HepG2 (cell line): ENCODE measurements around the gene TSSK3. TPM values are rescaled to one million over a fixed set of nuclear protein-coding genes. Genes with fewer than 3 reads are reported as not detected.
A peak's percentile ranks its signal among the peaks of the same experiment; 100 is the strongest.

ENCODE experiments used
- EED ChIP-seq: sonication (generic); formaldehyde crosslinking; IDR thresholded peaks from 2 replicates; pipeline ENCODE4 v1.5.0; 2020; ENCODE audit warnings: mild to moderate bottlenecking, missing genetic modification reagents
- FOSL1 ChIP-seq: sonication (generic); formaldehyde crosslinking; IDR thresholded peaks from 2 replicates; pipeline ENCODE4 v1.9.0; 2021; ENCODE audit warnings: missing genetic modification reagents, borderline replicate concordance
- GTF2F1 ChIP-seq: fragments of 150-350 bp; IDR thresholded peaks from 2 replicates; pipeline ENCODE4 v1.6.1; 2014; ENCODE audit warnings: low read length
- PBX3 ChIP-seq: sonication (generic); formaldehyde crosslinking; IDR thresholded peaks from 2 replicates; pipeline ENCODE4 v1.8.1; 2023; ENCODE audit warnings: missing genetic modification reagents, inconsistent platforms, borderline replicate concordance
- PITX1 ChIP-seq: sonication (generic); formaldehyde crosslinking; IDR thresholded peaks from 2 replicates; pipeline ENCODE4 v1.5.1; 2020; ENCODE audit warnings: mild to moderate bottlenecking, missing genetic modification reagents
- PPARG ChIP-seq: conservative IDR thresholded peaks from 2 replicates; pipeline ENCODE4 v1.6.1; 2016; ENCODE audit warnings: missing biosample characterization, missing genetic modification reagents
- RBM39 ChIP-seq: fragments of 200-400 bp; formaldehyde crosslinking; IDR thresholded peaks from one replicate; pipeline ENCODE4 v1.6.1; 2018; ENCODE audit warnings: antibody characterized with exemption, mild to moderate bottlenecking, low read depth, low read length; ENCODE audit not compliant: poor library complexity, severe bottlenecking
- RELA ChIP-seq: sonication (generic); formaldehyde crosslinking; IDR thresholded peaks from 2 replicates; pipeline ENCODE4 v1.4.0; 2020; ENCODE audit warnings: missing genetic modification reagents
- SNAPC4 ChIP-seq: sonication (generic); formaldehyde crosslinking; IDR thresholded peaks from 2 replicates; pipeline ENCODE4 v1.4.0; 2020; ENCODE audit warnings: mild to moderate bottlenecking, missing genetic modification reagents
- SPEN ChIP-seq: sonication (generic); formaldehyde crosslinking; IDR thresholded peaks from 2 replicates; pipeline ENCODE4 v1.5.1; 2020; ENCODE audit warnings: low read depth, mild to moderate bottlenecking, missing genetic modification reagents
- SSRP1 ChIP-seq: IDR thresholded peaks from 2 replicates; pipeline ENCODE4 v1.6.1; 2016; ENCODE audit warnings: control low read depth
- TEF ChIP-seq: sonication (generic); formaldehyde crosslinking; IDR thresholded peaks from 2 replicates; pipeline ENCODE4 v1.5.0; 2020; ENCODE audit warnings: missing genetic modification reagents
- ZBTB25 ChIP-seq: IDR thresholded peaks from 2 replicates; pipeline ENCODE4 v1.6.1; 2018; ENCODE audit warnings: missing genetic modification reagents
- ZHX1 ChIP-seq: sonication (generic); formaldehyde crosslinking; IDR thresholded peaks from 2 replicates; pipeline ENCODE4 v1.8.1; 2022; ENCODE audit warnings: low read depth, mild to moderate bottlenecking, missing genetic modification reagents
- ZMYM2 ChIP-seq: sonication (generic); formaldehyde crosslinking; IDR thresholded peaks from 2 replicates; pipeline ENCODE4 v1.8.0; 2022; ENCODE audit warnings: mild to moderate bottlenecking, missing genetic modification reagents
- ZNF350 ChIP-seq: sonication (generic); formaldehyde crosslinking; IDR thresholded peaks from 2 replicates; pipeline ENCODE4 v1.4.0; 2020; ENCODE audit warnings: mild to moderate bottlenecking, low read depth, missing genetic modification reagents, borderline replicate concordance
- ZNF510 ChIP-seq: sonication (generic); formaldehyde crosslinking; IDR thresholded peaks from 2 replicates; pipeline ENCODE4 v1.4.0; 2020; ENCODE audit warnings: low read depth, mild to moderate bottlenecking, missing genetic modification reagents
- ZNF564 ChIP-seq: sonication (generic); formaldehyde crosslinking; IDR thresholded peaks from 2 replicates; pipeline ENCODE4 v1.8.1; 2023; ENCODE audit warnings: mild to moderate bottlenecking, missing genetic modification reagents
- ZNF749 ChIP-seq: sonication (generic); formaldehyde crosslinking; IDR thresholded peaks from 2 replicates; pipeline ENCODE4 v1.8.0; 2022; ENCODE audit warnings: mild to moderate bottlenecking, missing genetic modification reagents, moderate library complexity, borderline replicate concordance
- polyA plus RNA-seq, 8 experiments: library from polyadenylated mRNA; depleted of rRNA in 3 of 8; stranded (reverse) in 7 of 8; unstranded in 1 of 8; fragments of >200 nt; fragmentation: Illumina TruSeq in 4 of 8; extraction: Trizol in 4 of 8; gene quantifications; 2 replicates each; pipeline versions ENCODE4 v1.2.1 to v1.2.3, GENCODE V29; 2011 to 2016; ENCODE audit warnings: low read depth in 4 of 8, missing spikeins in 1 of 8, mixed read lengths in 1 of 8; ENCODE audit not compliant: insufficient read depth in 1 of 8
- total RNA-seq, 5 experiments: library from RNA; depleted of rRNA; stranded (reverse); fragments of >200 nt; fragmentation: Illumina TruSeq; extraction: Trizol; gene quantifications; 2 replicates each; pipeline ENCODE4 v1.2.3, GENCODE V29; 2016; ENCODE audit warnings: low read depth in 1 of 5

The TSSK3 gene
- total and polyA plus RNA-seq, 2 of the 13 experiments (the other 11 are each of a cell fraction or from before 2014, with no cell fraction given): 1.0 to 1.1 TPM

GRCh38 chr1:32321712-32322291 is 40.5 kb upstream of the TSSK3 start (continued):
- TF ChIP-seq ZBTB25 (peak; percentile 76), FOSL1 (CRISPR knock-in tag) (no peak), TEF (CRISPR knock-in tag) (no peak), ZNF749 (CRISPR knock-in tag) (no peak; the same call in 1 of the 2 replicates), RBM39 (no peak), ZMYM2 (CRISPR knock-in tag) (peak; percentile 63), ZNF564 (no peak), PBX3 (CRISPR knock-in tag) (no peak), EED (no peak), GTF2F1 (no peak), SNAPC4 (no peak), RELA (CRISPR knock-in tag) (no peak), ZNF510 (CRISPR knock-in tag) (no peak), PPARG (CRISPR knock-in tag) (peak; percentile 68), ZNF350 (CRISPR knock-in tag) (no peak), PITX1 (peak; percentile 81), SSRP1 (CRISPR knock-in tag) (0 out of 2 replicates have a peak, but pooled peaks have one; percentile 40), SPEN (no peak), ZHX1 (CRISPR knock-in tag) (0 out of 2 replicates have a peak, but pooled peaks have one; percentile 63)
